Erythroblast (primary cell): ENCODE results near the gene AGPAT2.

Experiments used
- DNase-seq, 2 experiments: peaks; one replicate each; lab custom pipeline; 2025; lab: John Stamatoyannopoulos, UW
- GATA1 ChIP-seq: IDR thresholded peaks from 2 replicates; pipeline ENCODE4 v1.6.1; 2011; ENCODE audit warnings: low read depth, mild to moderate bottlenecking, control low read depth, low read length, moderate library complexity
- POLR2A ChIP-seq: IDR thresholded peaks from 2 replicates; pipeline ENCODE4 v1.6.1; 2011; ENCODE audit warnings: mild to moderate bottlenecking, low read length

The AGPAT2 gene

DNA sequence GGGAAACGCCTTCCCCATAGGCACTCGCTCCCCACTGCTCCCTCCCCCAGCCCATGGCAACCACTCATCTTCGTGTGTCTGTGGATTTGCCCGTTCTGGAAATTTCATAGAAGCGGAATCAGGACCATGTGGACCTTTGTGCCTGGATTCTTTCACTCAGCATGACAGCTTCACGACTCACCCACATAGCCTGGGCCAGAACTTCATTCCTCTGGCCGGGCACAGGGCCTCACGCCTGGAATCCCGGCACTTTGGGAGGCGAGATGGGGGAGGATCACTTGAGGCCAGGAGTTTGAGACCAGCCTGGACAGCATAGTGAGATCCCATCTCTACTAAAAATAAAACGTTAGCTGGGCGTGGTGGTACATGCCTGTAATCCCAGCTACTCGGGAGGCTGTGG is 13.0 kb upstream of the AGPAT2 start:
- TF ChIP-seq GATA1 = no peak
- no peak for TF ChIP-seq POLR2A
- no peak for DNase-seq

DNA sequence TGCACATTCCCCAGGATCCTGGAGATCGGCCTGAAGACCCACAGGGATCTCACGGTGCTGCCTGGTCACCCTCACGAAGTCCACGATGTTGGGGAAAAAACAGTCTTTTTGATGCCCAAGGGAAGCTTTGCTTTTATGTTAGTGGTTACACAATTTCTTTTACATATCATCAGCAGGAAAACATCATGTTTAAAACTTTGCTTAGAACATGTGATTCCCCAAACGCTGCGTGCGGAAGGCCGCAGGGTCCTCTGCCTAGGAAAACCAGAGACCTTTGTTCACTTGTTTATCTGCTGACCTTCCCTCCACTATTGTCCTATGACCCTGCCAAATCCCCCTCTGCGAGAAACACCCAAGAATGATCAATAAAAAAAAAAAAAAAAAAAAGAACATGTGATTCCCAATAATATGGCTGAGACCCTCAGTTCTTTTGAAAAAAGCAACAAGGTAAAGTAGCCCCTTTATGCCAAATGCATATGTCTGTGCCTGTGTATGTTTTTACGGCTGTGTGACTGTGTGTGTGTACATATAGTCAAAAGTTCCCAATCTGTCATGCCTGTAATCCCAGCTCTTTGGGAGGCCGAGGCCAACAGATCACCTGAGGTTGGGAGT is 11.5 kb upstream of the AGPAT2 start:
- no peak for DNase-seq
- TF ChIP-seq GATA1 (no peak), POLR2A (no peak)

DNA sequence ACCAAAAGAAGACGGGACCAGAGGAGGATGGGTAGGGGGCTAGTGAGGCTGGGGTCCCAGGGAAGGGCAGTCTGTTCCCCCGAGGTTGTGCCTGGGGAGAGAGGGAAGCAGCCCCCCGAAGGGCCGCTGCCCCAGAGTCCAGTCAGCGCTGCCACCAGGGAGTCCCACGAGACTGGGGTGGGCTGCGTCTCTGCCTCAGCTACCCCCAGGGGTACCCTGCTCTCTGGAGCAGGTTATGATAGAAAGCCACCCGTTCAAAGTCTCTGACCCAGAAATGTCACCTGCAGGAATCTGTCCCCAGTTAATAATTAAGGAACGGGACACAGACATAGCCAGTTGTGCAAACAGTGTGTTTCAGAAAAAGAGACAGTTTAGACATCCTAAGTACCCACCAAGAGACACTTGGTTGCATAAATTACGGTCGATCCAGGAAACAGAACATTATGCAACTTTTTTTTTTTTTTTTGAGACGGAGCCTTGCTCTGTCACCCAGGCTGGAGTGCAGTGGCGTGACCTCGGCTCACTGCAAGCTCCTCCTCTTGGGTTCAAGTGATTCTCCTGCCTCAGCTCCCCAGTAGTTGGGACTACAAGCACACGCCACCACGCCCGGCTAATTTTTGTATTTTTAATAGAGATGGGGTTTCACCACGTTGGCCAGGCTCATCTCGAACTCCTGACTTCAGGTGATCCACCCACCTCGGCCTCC is 10.7 kb upstream of the AGPAT2 start:
- DNase-seq = no peak
- no peak for TF ChIP-seq GATA1
- no peak for TF ChIP-seq POLR2A

DNA sequence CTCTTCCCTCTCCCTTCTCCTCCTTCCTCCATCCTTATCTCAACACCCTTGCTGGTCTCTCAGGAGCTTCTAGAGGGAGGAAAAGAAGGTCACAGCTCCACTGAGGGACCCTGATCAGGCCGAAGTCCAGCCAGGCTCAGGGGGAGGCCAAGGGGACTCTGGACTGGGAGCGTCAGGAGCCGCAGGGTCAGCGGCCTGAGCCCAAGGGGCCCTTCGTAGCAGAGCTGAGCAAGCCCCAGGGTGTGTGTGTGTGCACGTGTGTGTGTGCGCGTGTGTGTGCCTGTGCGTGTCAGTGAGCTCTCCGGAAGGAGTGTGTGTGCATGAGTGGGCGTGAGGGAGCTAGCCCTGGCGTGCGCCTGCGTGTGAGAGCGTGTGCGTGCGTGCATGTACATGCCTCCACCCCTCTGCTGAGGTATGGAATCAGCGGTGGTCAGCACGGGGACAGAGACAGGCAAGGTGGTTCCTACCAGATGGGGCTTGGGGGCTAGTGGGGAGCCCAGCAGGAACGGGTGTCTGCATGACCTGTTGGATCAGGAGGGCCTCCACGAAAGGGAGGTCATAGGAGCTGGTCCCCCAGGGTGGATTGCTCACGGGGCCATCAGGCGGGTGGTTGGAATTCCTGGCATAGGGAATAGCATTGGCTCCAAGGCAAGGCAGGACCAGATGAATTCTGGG is 10.0 kb upstream of the AGPAT2 start:
- DNase-seq = no peak
- TF ChIP-seq GATA1 (no peak), POLR2A (no peak)

DNA sequence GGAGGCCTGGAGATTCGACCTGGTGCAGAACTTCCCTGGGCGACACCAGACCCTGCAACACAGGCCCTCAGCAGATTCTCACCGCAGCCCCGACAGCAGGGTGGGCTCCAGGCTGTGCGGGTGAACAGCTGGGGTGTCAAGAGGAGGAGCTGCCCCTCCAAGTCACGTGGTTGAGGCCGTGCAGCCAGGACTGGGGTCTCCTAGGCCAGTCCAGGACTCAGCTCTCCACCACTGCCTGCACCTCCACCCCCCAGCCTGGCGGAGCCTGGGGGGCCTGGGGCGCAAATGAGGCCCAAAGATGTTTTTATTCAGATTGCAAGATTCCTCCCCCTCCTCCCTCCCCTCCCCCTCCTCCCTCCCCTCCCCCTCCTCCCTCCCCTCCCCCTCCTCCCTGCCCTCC is 9.2 kb upstream of the AGPAT2 start:
- DNase-seq = no peak
- TF ChIP-seq POLR2A = no peak
- no peak for TF ChIP-seq GATA1

DNA sequence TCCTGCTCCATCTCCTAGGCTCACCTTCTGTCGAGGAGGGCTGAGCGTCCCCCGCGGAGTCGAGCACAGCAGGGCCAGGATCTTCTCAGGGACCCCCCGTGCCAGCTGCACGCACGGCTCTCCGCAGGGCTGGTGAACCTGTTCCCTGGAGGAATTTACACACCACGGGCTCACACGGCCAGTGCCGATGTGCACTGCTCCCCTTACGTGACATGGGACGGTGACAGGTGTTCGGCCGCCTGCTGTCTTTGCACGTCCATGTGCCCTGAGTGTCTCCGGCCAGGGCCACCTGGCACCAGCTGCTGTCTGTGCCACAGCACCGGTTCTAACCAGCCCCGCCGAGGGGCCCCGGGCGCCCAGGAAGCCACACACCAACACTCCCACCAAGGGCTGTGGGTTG is 8.7 kb upstream of the AGPAT2 start:
- no peak for TF ChIP-seq GATA1
- TF ChIP-seq POLR2A = no peak
- DNase-seq = no peak

DNA sequence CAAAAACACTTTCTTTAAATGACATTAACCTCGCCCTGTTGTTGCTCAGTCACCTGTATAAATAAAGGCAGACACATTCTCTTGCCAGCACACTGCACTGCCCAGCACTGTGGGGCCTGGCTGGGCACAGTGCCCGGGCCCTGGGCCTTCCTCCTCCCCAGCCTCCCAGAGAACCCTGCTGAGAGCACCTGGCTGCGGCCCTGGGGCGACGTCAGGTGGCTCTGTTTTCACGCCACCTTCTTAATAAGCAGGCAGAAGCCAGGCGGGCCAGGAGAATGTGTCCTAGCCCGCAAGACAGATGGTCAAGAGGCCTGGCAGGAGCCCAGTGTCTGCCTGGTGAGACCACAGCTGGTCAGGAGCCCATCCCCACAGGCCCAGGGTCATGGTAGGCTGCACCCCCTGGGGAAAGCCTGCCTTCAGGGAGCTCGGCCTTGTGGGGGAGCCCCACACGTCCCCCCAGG is 8.2 kb upstream of the AGPAT2 start:
- no peak for DNase-seq
- TF ChIP-seq POLR2A (no peak), GATA1 (no peak)

DNA sequence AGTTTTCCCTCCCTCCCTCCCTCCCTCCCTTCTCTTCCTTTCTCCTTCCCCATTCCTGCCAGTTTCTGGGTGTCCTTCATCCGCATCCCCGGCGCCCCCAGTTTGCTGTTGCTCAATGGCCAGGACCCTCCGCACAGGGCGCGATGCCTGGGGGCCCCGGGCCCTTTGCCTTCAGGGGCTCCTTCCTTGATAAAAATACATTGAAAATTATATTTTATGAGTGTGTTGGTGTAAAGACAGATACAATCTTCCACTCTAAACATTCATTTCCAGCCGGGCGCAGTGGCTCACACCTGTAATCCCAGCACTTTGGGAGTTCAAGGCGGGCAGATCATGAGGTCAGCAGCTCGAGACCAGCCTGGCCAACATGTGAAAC is 7.6 kb upstream of the AGPAT2 start:
- DNase-seq = no peak
- TF ChIP-seq GATA1 (no peak), POLR2A (no peak)

DNA sequence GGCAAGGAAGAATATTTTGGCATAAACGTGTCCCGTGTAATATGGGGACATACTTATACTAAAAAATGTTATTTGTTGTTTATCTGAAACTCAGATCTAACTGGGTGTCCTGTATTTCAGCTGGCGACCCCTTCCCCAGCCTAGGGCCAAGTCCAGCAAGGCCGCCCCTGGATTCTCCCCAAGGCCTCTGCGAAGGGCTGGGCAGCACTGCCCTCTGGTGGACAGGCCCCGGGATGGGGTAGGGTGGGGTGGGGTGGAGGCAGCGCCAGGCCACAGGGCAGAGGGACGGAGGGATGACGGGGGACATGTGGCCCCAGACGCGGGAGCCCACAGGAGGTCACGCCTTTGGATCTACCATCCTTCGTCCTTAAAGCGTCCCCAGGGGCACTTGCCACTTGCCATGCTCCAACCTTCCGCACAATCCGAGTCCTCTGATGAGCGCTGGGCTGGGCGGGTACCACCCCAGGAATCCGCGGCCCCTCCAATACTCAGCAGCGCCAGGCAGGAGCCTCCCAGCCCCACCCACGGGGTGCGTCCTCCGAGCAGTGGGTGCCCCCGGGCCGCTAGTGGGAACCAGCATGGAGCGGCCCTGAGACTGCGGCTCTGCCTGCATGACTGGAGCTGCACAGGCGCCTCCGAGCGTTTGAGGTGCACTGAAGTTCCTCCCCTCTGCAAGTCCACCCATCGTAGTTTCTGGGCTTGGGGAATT is 7.1 kb upstream of the AGPAT2 start:
- DNase-seq = peak; percentile 53 to 73
- no peak for TF ChIP-seq GATA1
- no peak for TF ChIP-seq POLR2A

DNA sequence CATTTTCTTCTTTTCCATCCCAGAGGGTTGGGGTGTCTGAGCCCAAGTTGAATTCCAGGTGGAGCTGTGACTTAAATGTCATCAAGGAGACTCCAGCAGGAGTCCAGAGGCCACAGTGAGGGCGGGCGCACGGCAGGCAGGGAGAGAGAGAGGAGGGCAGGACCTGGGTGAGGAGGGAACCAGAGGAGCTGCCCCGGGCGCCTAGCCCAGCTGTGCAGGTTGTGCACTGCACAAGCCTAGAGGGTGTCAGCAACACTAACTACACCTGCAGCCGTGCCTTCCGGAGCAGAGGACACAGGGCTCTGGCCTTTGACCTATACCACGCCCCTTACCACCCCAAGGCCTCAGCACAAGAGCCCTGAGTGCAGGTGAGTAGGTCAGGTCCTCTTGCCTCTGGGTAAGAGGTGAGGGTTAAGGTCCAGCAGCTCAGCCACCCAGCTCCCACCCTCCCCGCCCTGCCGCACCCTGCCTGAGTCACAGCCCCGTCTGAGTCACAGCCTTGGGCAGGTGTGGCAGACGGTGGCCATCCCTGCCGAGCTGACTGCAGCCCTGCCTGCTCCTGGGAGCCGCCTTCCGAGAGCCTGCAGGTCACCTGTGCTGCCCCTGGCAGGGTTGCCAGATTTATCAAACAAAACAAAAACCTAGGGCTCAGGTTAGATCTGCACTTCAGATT is 6.4 kb upstream of the AGPAT2 start:
- DNase-seq = peak in 1 of 2 experiments; percentile 52
- TF ChIP-seq POLR2A = no peak
- TF ChIP-seq GATA1 = no peak

DNA sequence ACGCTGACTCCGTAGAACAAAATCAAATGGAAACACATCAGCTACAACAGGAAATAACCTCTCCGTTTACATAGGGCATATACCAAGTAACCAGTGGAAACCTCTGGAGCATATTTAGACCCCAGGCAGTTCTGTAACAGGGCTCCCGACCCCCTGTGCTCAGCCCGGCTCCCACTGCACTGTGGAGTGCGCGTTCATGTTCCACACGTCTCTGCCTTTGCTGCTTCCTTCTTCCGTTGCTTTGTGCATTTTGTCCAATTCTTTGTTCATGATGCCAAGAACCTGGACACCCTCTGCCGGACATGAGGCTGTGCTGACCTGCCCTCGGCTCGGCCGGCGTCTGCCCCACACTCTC is 5.9 kb upstream of the AGPAT2 start:
- TF ChIP-seq GATA1 (no peak), POLR2A (no peak)
- DNase-seq = no peak

DNA sequence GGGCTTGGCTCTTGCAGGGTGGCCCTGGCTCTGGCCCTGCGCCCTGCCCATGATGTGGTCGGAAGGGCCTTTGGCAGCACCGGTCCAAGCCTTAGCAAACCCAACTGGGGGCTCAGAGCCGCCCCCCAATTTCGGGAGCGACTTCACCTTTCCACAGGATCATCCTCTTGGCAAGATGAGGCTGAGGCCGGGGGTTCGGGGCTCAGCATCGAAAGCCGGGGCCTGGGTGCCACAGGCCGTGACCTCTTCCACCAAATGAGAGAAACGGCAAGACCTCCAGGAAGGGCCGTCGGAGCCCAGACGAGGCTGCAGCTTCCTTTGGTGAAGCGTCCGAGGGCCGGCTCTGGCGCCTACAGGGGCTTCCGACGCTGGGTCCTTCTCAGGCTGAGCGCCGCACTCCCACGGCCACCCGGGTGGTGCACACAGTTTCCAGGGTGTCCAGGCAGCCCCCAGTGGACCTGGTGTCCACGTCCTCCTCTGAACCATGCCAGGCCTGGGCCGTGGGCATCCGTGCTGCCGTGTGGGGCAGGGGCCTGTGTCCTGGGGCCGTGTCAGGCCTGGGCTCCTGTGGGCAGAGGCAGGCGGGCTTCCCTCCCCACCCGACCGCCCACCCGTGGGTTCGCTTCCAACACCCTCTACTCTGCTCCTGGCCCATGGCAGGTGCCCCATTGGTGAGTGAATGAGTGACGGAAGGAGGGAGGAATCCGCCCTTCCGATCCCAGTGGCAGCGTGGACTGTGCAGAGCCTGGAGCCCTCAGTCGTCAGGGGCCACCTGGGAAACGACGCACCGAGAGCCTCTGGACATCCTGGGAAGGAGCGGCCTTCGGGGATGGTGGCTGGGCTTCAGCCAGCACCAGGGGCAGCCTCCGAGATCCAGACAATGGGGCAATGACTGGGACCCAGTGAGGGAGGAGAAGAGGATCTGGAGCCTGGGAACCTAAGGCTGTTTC is 5.2 kb upstream of the AGPAT2 start:
- no peak for TF ChIP-seq GATA1
- no peak for TF ChIP-seq POLR2A
- no peak for DNase-seq
